Lower leg skin (tissue), 4 donors: Measurements from ENCODE around the gene ZFP42. TPM values are rescaled to one million over a fixed set of nuclear protein-coding genes. Genes with fewer than 3 reads are reported as not detected.
"Not testable (repeated sequence)": the region's sequence is repeated elsewhere in the genome, so short reads cannot be mapped to it uniquely, and the experiment has no call there.

ENCODE experiments used
- DNase-seq, 2 donors: peaks; one replicate each; pipeline ENCODE4 v3.0.0-alpha.2; 2019; ENCODE audit warnings: low spot score in 2 of 2
- H3K4me3 ChIP-seq: fragments of 200-600 bp; sonication (generic); 2 replicates; pipeline ENCODE4 v1.5.1; 2017; ENCODE audit warnings: mild to moderate bottlenecking, low read depth; ENCODE audit not compliant: poor library complexity, severe bottlenecking
- CTCF ChIP-seq, 3 donors: fragments of 450-650 bp; IDR thresholded peaks; one replicate each; pipeline ENCODE4 v1.5.1; 2016; ENCODE audit warnings: antibody characterized with exemption in 3 of 3, mild to moderate bottlenecking in 3 of 3, moderate library complexity in 2 of 3
- POLR2A ChIP-seq, 2 donors: fragments of 450-650 bp; IDR thresholded peaks; one replicate each; pipeline ENCODE4 v1.6.1; 2016 to 2017; ENCODE audit warnings: antibody characterized with exemption in 2 of 2, mild to moderate bottlenecking in 1 of 2, moderate library complexity in 1 of 2
- WGBS, 2 donors: methylation state at CpG; one replicate each; pipeline ENCODE4 v1.1.5; 2018; 5-methylcytosine and 5-hydroxymethylcytosine counted together
- intact Hi-C: fragments of 100-400 bp; cut with DNase I; formaldehyde crosslinking; loops from one replicate; pipeline ENCODE4 v1.15.0; 2023; ENCODE audit warnings: low total_unique reads
- total RNA-seq, 4 donors: library from RNA; depleted of rRNA; stranded (reverse); fragments of >200 nt; gene quantifications; one replicate each; pipeline ENCODE4 v1.1.0, GENCODE V29; 2016

ZFP42 gene
- total RNA-seq, 4 donors from 2014 or later, result not detected

- H3K4me3 ChIP-seq, result no peak overlapping the region
- WGBS, 2 donors, result 93% methylated on average over 5 of the region's 5 CpGs
- DNase-seq, result no peak
- TF ChIP-seq POLR2A (IDR thresholded peaks at IDR 0.05), result no peak
- TF ChIP-seq CTCF (IDR thresholded peaks at IDR 0.05), result no peak
- intact Hi-C loops, result no loop called here
These were observed 23.4 kb upstream of the ZFP42 start for GRCh38 chr4:187972135-187972534.

DNA sequence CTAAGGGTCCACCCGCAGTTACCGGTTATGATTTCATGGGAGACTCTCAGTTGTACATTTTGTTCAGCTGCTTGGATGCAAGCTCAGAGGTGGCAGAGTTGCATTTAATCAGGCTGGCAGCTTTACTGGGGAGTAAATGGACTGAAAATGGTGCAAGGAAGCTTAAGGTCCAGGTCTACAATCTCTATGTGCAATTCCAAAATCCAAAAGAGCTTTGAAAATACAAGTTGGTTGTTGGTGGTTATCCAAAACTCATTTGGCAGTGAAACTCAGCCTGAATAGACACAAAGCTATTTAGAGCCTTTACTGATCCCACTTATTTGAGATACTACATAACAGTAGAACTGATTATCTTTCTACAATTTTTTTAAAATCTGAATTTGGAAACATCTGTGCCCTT, 11.8 kb upstream of the ZFP42 start:
- no peak for TF ChIP-seq CTCF (IDR thresholded peaks at IDR 0.05)
- TF ChIP-seq POLR2A (IDR thresholded peaks at IDR 0.05), result no peak
- WGBS, 2 donors, result 93 to 94% methylated on average over 2 of the region's 2 CpGs
- no peak for DNase-seq
- intact Hi-C loops, result no loop called here
- no peak overlapping the region for H3K4me3 ChIP-seq

DNA sequence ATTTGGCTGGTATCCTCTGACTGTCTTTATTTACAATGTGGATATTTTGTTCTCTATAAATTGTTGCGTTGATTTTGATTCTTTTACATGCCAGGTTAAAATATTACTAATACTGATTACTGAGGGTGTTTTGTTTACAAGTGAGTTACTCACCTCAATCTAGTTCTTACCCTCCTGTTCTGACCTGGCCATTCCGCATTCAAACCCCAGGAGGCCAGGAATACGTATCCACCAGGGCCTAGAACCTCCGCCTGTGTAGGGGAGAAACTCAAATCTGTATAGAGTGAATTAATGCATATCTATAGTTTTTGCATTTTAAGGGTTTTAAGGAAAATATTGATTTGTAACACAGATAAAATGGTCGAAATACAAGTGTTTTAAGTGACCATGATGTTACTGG, 2.6 kb upstream of the ZFP42 start:
- DNase-seq, result no peak
- H3K4me3 ChIP-seq, result no peak overlapping the region
- TF ChIP-seq POLR2A (IDR thresholded peaks at IDR 0.05) (no peak), CTCF (IDR thresholded peaks at IDR 0.05) (no peak)
- intact Hi-C loops, result no loop called here
- 75 to 86% methylated on average over 5 of the region's 5 CpGs for WGBS, 2 donors

DNA sequence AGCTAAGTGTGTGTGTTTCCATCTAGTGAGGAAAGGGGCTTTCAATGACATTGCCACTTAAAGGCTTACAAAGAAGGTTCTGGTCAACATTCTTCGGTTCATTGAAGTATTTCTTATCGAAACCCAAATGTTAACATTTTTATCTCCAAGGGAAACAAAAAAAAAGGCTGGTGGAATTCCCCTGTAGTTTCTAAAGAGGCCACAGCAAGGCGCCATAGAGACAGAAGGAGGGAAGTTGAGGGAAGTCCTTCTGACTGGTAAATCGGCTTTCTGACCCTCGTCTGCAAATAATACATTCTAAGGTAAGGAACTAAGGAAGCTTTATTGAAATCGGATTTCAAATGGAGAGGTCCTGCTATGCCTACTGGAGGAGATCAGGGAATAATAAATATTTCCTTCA, 1.7 kb upstream of the ZFP42 start:
- intact Hi-C loops, result no loop called here
- 67% methylated on average over 6 of the region's 6 CpGs for WGBS, 2 donors
- DNase-seq, result no peak
- TF ChIP-seq CTCF (IDR thresholded peaks at IDR 0.05) (no peak), POLR2A (IDR thresholded peaks at IDR 0.05) (no peak)
- H3K4me3 ChIP-seq, result no peak overlapping the region

DNA sequence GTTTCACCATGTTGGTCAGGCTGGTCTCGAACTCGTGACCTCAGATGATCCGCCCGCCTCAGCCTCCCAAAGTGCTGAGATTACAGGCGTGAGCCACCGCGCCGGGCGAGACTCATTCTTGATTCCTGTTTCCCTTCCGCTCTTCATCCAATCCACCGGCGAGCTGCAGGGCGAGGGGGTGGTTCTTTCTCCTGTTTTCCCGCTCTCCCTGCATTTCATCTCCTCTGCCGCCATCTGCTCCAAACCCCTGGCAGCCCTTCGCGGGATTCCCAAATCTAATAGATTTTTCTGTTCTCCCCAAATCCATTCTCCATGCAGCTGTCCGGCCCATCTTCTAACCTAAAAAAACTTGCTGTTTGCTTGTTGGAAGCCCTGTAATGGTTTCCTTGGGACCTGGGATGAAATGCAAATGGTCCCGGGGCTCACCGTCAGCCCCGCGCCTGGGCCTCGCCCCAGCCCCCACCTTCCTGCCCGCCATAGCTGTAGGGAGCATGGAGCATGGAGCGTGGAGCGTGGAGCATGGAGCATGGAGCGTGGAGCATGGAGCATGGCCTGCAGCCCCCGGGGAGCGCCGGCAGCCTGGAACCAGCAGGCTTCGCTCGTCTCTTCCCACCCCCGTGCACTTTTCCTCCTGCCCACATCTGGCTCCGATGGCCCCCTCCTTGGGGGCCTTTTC, 1.1 kb downstream of the ZFP42 start:
- intact Hi-C loops, result no loop called here
- DNase-seq, result no peak
- TF ChIP-seq CTCF (IDR thresholded peaks at IDR 0.05), result no peak
- TF ChIP-seq POLR2A (IDR thresholded peaks at IDR 0.05), result no peak
- 30 to 36% methylated on average over 33 to 34 of the region's 34 CpGs for WGBS, 2 donors
- H3K4me3 ChIP-seq, result no peak overlapping the region

- WGBS, 2 donors, result 81 to 82% methylated on average over 15 of the region's 15 CpGs
- intact Hi-C loops, H3K4me3 ChIP-seq, DNase-seq: not testable (repeated sequence)
These were observed 2.4 kb downstream of the ZFP42 start for GRCh38 chr4:187997991-187998390.
